Calu3 (cell line): ENCODE data around the gene CEP170. TPM values are rescaled to one million over a fixed set of nuclear protein-coding genes. Genes with fewer than 3 reads are reported as not detected.
A peak's percentile ranks its signal among the peaks of the same experiment; 100 is the strongest.

Source experiments
- Bru-seq: library from RNA; stranded (reverse); fragments of 400-500 nt; gene quantifications from one replicate; lab custom pipeline; 2021; lab: Mats Ljungman, UMichigan
- BruChase-seq, 2 experiments: library from RNA; stranded (reverse); fragments of 400-500 nt; gene quantifications; one replicate each; lab custom pipeline; 2021; lab: Mats Ljungman, UMichigan
- BruUV-seq: library from RNA; stranded (reverse); fragments of 400-500 nt; replicated peaks from 2 replicates; lab custom pipeline; 2021; lab: Mats Ljungman, UMichigan
- CTCF ChIA-PET: fragments of 300-600 bp; sonication (Branson Sonifier 250); formaldehyde crosslinking; loops from one replicate; lab custom pipeline; 2022; ENCODE audit warnings: antibody characterized with exemption; lab: Charles Lee
- DNase-seq: peaks from one replicate; pipeline ENCODE4 v3.0.0; 2022
- H3K27ac Mint-ChIP-seq: one replicate; pipeline ENCODE4 v1.8.0; 2022; ENCODE audit warnings: mixed read lengths; ENCODE audit not compliant: unreplicated experiment
- H3K27me3 Mint-ChIP-seq: one replicate; pipeline ENCODE4 v1.8.0; 2022; ENCODE audit warnings: mixed read lengths; ENCODE audit not compliant: unreplicated experiment
- H3K36me3 Mint-ChIP-seq: one replicate; pipeline ENCODE4 v1.8.0; 2022; ENCODE audit warnings: mild to moderate bottlenecking, moderate library complexity, mixed read lengths; ENCODE audit not compliant: insufficient read depth, unreplicated experiment
- H3K4me1 Mint-ChIP-seq: one replicate; pipeline ENCODE4 v1.8.0; 2022; ENCODE audit warnings: mild to moderate bottlenecking, low read depth, mixed read lengths; ENCODE audit not compliant: unreplicated experiment
- H3K4me3 Mint-ChIP-seq: one replicate; pipeline ENCODE4 v1.8.0; 2022; ENCODE audit warnings: mild to moderate bottlenecking, low read depth, moderate library complexity, mixed read lengths; ENCODE audit not compliant: unreplicated experiment
- H3K9me3 Mint-ChIP-seq: one replicate; pipeline ENCODE4 v1.8.0; 2022; ENCODE audit warnings: low read depth, mixed read lengths; ENCODE audit not compliant: unreplicated experiment
- intact Hi-C: fragments of 100-400 bp; cut with micrococcal nuclease; formaldehyde crosslinking; loops from one replicate; pipeline ENCODE4 v1.10.0; 2022; ENCODE audit not compliant: unreplicated experiment
- long read RNA-seq: library from polyadenylated mRNA; stranded (forward); transcript quantifications from one replicate; pipeline ENCODE4 v2.0.0, GENCODE V29; 2022
- total RNA-seq: library from RNA; stranded (reverse); gene quantifications from 2 replicates; pipeline ENCODE4 v1.2.3, GENCODE V29; 2022
- TF ChIP-seq, protein P1 (sequence below): fragments of 200-600 bp; IDR thresholded peaks from one replicate; pipeline ENCODE4 v1.8.0; 2022; ENCODE audit warnings: antibody characterized with exemption; ENCODE audit not compliant: unreplicated experiment

The CEP170 gene
- total RNA-seq (86.7 and 133 TPM in 2 replicates), Bru-seq, nascent RNA (percentile 91 among the genes with signal in this experiment), BruChase-seq, experiment 1, labeled RNA remaining after a 6-hour chase (percentile 83 among the genes with signal in this experiment), BruChase-seq, experiment 2, labeled RNA remaining after a 2-hour chase (percentile 92 among the genes with signal in this experiment)
- long read RNA-seq, full-length matches to known transcripts: 4 of 13 reads
- long read RNA-seq, partial matches to known transcripts: 2 of 13 reads
- long read RNA-seq, other reads (novel, unspliced or antisense): 7 of 13 reads

DNA sequence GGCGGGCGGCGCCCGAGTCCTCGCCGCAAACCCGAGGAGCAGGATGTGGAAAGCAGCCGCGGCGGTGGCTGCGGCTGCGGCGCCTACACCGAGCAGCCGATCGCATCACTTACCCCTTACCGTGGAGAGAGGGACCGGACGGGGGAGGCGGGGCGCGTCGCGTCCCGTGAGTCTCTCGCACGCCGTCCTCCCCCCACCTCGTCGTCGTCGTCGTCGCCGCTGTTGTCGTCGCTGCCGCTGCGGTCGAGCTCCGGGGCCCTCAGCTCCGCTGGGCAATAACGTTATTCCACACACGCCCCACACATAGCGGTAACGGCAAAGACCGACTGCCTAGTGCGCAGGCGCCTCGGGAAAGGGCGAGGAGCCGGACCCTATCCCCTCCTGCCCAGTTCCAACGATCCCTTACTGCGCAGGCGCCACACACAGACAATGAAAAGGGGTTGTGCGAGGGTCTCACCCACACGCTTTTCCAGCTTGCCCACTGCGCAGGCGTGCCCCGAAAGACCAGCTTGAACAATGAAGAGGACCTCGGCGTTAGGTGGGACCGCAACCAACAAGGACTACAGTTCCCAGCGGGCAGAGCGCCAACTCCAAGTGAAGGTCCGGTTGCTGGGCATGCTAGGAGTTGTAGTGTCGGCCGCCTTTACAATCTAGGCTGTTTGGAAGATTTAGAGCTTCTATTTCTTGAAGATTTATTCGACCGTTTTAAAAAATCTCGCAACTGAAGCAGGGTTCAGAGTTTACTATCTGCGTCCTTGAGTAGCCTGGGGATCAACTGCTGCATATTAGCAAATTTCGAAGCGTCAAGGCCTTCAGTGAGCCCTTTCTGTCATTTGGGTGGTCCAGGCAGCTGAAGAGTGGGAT lies at the start of gene CEP170:
Gene CEP170, minus strand, starts transcription at position 355 of the 864 bp plus-strand sequence. CDS start 30,001 bp downstream, outside the sequence.
- TF ChIP-seq, protein P1, sequence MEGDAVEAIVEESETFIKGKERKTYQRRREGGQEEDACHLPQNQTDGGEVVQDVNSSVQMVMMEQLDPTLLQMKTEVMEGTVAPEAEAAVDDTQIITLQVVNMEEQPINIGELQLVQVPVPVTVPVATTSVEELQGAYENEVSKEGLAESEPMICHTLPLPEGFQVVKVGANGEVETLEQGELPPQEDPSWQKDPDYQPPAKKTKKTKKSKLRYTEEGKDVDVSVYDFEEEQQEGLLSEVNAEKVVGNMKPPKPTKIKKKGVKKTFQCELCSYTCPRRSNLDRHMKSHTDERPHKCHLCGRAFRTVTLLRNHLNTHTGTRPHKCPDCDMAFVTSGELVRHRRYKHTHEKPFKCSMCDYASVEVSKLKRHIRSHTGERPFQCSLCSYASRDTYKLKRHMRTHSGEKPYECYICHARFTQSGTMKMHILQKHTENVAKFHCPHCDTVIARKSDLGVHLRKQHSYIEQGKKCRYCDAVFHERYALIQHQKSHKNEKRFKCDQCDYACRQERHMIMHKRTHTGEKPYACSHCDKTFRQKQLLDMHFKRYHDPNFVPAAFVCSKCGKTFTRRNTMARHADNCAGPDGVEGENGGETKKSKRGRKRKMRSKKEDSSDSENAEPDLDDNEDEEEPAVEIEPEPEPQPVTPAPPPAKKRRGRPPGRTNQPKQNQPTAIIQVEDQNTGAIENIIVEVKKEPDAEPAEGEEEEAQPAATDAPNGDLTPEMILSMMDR: no peak
- H3K27me3 Mint-ChIP-seq: no peaks in the 10 kb centered on the region
- no TSS peak for BruUV-seq
- peak within 1 kb of the TSS; percentile 90 for H3K4me3 Mint-ChIP-seq
- intact Hi-C loops: loop anchor here (1.0 to 10.0 kb wide), 4 partner anchors 13 to 140 kb away; no protein-coding TSS in a partner anchor
- DNase-seq: peak; percentile 96
- peaks cover 47% of the 10 kb centered on the region for H3K36me3 Mint-ChIP-seq
- H3K4me1 Mint-ChIP-seq: peaks cover 18% of the 10 kb centered on the region
- H3K27ac Mint-ChIP-seq: peak within 1 kb of the TSS; percentile 80
- H3K9me3 Mint-ChIP-seq: no peaks in the 10 kb centered on the region
- CTCF ChIA-PET: interaction anchor here (0.9 to 1.5 kb wide), 6 partner anchors 14 to 144 kb away, joined by 3 to 9 read pairs (median 4); no protein-coding TSS in a partner anchor

DNA sequence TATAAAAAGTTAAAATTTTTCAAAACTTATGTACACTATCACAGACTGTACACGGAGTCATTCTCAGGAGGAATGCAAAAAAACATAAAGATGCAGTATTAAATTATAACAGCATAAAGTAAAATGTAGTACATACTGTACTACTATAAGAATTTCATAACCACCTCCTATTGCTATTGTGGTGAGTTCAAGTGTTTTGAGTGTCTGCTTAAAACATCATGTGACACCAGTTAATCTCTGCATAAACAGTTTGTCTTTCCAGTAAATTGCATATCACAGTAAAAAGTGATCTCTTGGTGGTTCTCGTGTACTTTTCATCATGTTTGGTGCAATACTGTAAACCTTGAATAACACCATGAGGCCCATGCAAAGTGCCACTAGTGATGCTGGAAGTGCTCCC lies 46.0 kb upstream of the CEP170 start:
- no peak for DNase-seq
- TF ChIP-seq, protein P1: no peak
- CTCF ChIA-PET: no interaction called here
- no peak overlapping the region for H3K27ac Mint-ChIP-seq
- H3K27me3 Mint-ChIP-seq: no peaks in the 10 kb centered on the region
- H3K36me3 Mint-ChIP-seq: peaks cover 6% of the 10 kb centered on the region
- H3K4me1 Mint-ChIP-seq: peaks cover under 1% of the 10 kb centered on the region
- H3K4me3 Mint-ChIP-seq: no peak overlapping the region
- intact Hi-C loops: no loop called here
- H3K9me3 Mint-ChIP-seq: peaks cover 8% of the 10 kb centered on the region
- BruUV-seq: no TSS peak

DNA sequence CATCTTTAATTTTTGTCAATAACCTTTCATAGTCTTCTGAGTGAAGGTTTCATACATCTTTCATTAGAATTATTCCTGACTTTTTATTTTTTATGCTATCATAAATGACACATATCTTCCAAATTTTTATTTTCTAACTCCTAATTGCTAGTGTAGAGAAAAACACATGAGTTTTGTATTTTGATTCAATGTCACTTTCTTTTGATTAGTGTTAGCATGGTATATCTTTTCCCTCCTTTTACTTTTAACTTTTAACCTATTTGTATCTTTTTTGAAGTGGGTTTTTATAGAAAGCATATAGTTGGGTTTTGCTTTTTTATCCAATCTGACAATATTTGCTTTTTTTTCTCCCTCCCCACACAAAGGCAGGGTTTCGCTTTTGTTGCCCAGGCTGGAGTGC lies 44.0 kb upstream of the CEP170 start:
- Mint-ChIP-seq H3K4me1 (peaks cover 19% of the 10 kb centered on the region), H3K36me3 (peaks cover 24% of the 10 kb centered on the region), H3K9me3 (peaks cover 8% of the 10 kb centered on the region), H3K4me3 (no peak overlapping the region), H3K27ac (no peak overlapping the region), H3K27me3 (no peaks in the 10 kb centered on the region)
- intact Hi-C loops: no loop called here
- BruUV-seq: no TSS peak
- TF ChIP-seq, protein P1: no peak
- DNase-seq: no peak
- CTCF ChIA-PET: no interaction called here

DNA sequence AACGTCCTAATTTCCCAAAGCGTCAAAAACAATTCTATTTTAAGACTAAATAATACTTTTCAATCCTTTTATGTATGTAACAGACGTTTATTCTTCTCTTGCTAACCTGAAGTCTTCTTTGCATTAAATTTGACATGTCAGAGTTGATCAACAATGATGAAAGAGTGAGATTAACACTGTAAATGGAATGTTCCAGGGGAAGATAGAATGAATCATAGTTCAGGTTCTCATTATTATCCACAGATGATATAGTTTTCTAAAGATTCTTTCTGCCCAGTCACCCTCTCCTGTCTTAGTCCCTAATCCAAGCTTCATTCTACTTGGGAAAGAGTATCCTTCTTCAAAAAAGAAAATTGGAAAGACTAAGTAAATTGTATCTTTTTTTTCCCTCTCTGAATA lies 39.6 kb upstream of the CEP170 start:
- peak overlapping the region; percentile 47 for H3K4me3 Mint-ChIP-seq
- H3K9me3 Mint-ChIP-seq: no peaks in the 10 kb centered on the region
- intact Hi-C loops: loop anchor here (5.0 kb wide), 1 partner anchor 42 kb away; no protein-coding TSS in a partner anchor
- peaks cover 19% of the 10 kb centered on the region for H3K36me3 Mint-ChIP-seq
- CTCF ChIA-PET: interaction anchor here (0.8 kb wide), 1 partner anchor 40 kb away, joined by 3 read pairs; the partner anchor contains the start of gene CEP170
- peak overlapping the region; percentile 91 for H3K27ac Mint-ChIP-seq
- H3K27me3 Mint-ChIP-seq: no peaks in the 10 kb centered on the region
- DNase-seq: no peak
- peaks cover 42% of the 10 kb centered on the region for H3K4me1 Mint-ChIP-seq
- BruUV-seq: no TSS peak
- TF ChIP-seq, protein P1: no peak
